ENCODE data around the gene CIRBP. TPM values are rescaled to one million over a fixed set of nuclear protein-coding genes. Genes with fewer than 3 reads are reported as not detected.

The CIRBP gene
- total and polyA plus RNA-seq, 4 donors, result 41.1 to 135 (median 96.9) TPM

DNA sequence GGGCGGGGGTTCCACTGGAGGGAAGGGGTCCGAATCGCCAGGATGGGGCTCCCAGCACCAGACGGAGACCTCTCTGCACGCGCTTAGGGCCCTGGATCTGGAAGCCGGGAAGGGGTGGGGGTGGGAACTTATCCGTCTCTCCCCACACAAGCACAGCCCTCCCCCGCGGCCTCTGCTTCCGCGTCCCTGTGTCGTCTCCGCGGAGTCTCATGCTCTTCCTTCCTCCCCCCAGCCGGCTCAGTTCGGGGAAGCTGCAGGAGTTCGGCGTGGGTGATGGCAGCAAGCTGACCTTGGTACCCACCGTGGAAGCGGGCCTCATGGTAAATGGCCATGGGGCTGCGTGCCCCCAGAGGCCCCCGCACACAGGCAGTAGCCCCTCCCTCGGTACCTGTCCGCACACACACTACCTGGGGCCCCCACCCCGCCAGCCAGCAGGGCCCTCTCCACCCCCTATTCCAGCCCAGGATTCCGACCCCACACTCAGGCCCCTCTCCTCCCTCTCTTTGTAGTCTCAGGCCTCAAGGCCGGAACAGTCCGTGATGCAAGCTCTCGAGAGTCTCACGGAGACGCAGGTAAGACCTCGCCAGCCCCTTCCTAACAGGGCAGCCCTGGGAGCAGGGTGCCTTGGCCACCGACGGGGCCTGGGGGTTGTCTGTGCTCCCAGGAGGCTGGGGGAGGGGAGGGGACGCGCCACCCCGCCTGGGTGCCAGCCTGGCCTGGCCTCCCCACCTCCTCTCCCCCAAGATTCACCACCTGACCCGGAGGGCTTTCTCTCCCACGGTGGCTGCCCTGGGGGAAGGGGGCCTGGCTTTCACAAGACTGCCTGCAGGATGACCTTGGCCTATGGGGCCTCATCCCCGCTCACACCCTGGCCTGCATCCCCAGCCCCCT is 17.6 kb upstream of the CIRBP start:
- TF ChIP-seq, protein P1, sequence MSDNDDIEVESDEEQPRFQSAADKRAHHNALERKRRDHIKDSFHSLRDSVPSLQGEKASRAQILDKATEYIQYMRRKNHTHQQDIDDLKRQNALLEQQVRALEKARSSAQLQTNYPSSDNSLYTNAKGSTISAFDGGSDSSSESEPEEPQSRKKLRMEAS (IDR thresholded peaks at IDR 0.05), result no peak
- TF ChIP-seq NR2F2 (IDR thresholded peaks at IDR 0.05), result peak; percentile 22
- no peak for TF ChIP-seq HNF4G (IDR thresholded peaks at IDR 0.05)
- peak overlapping the region; percentile 55 to 75 (median 69) for H3K4me3 ChIP-seq (ENCODE audit: low read depth in 1 of 3, low read length in 3 of 3)
- H3K9me3 ChIP-seq (ENCODE audit: control insufficient read depth in 4 of 4, low read length in 3 of 4), result no peaks in the 10 kb centered on the region
- no peaks in the 10 kb centered on the region for H3K27me3 ChIP-seq (ENCODE audit: control insufficient read depth in 4 of 4, insufficient read depth in 4 of 4, low read length in 3 of 4)
- no peak for DNase-seq (ENCODE audit: low spot score)
- H3K36me3 ChIP-seq (ENCODE audit: control insufficient read depth in 4 of 4, insufficient read depth in 3 of 4, low read depth in 1 of 4, low read length in 3 of 4), result peaks cover 14 to 21% (median 16%) of the 10 kb centered on the region in 4 donors
- peak overlapping the region; percentile 90 to 97 for H3K27ac ChIP-seq (ENCODE audit: low read depth in 1 of 2, low read length in 2 of 2)
- H3K9ac ChIP-seq (ENCODE audit: low read depth in 1 of 2, low read length in 2 of 2), result peak overlapping the region; percentile 23 to 54
- H3K4me1 ChIP-seq (ENCODE audit: control insufficient read depth in 4 of 4, insufficient read depth in 4 of 4, low read length in 3 of 4), result peaks cover 20 to 62% (median 44%) of the 10 kb centered on the region in 4 donors
- WGBS, result 11% methylated on average over 41 of the region's 41 CpGs

DNA sequence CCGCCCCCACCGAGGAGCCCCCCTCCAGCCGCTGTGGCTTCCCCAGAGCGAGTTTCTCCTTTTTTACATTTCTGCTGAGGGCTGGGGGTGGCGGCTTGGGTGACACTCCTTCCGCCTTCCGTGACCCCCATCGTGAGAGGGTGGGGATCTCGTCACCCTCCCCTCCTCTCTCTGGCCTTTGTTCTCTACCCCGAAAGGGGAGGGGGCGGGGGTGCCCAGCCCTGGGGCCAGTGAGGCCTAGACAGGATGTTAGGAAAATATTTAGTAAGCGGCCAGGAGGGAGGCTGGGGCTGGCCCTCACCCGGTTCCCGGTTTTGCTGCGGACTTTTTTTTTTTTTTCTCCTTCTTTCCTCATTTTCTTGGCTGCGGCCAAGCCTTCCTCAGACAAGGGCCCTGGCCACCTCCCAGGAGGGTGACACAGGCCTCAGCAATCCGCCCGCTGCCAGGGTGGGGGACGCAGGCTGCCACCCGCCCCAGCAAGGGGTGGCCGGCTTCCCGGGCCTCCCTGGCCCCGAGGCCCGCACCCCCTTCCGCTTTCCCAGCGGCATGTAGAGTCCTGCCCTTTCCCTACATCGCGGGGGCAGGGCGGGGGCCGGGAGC is 16.8 kb upstream of the CIRBP start:
- 6% methylated on average over 30 of the region's 30 CpGs for WGBS
- TF ChIP-seq EGR1 (IDR thresholded peaks at IDR 0.05; ENCODE audit: low read depth in 2 of 2), result peak in 1 of 2 donors; percentile 62
- TF ChIP-seq, protein P1 (IDR thresholded peaks at IDR 0.05), result peak; percentile 41
- TF ChIP-seq SP1 (IDR thresholded peaks at IDR 0.05), result no peak
- TF ChIP-seq, protein P2, sequence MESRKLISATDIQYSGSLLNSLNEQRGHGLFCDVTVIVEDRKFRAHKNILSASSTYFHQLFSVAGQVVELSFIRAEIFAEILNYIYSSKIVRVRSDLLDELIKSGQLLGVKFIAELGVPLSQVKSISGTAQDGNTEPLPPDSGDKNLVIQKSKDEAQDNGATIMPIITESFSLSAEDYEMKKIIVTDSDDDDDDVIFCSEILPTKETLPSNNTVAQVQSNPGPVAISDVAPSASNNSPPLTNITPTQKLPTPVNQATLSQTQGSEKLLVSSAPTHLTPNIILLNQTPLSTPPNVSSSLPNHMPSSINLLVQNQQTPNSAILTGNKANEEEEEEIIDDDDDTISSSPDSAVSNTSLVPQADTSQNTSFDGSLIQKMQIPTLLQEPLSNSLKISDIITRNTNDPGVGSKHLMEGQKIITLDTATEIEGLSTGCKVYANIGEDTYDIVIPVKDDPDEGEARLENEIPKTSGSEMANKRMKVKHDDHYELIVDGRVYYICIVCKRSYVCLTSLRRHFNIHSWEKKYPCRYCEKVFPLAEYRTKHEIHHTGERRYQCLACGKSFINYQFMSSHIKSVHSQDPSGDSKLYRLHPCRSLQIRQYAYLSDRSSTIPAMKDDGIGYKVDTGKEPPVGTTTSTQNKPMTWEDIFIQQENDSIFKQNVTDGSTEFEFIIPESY (IDR thresholded peaks at IDR 0.05), result peak; percentile 33
- peak; percentile 32 to 60 for TF ChIP-seq HNF4A (conservative IDR thresholded peaks at IDR 0.05)
- no peak for TF ChIP-seq FOXA2 (IDR thresholded peaks at IDR 0.05)
- no peak for TF ChIP-seq HNF4G (IDR thresholded peaks at IDR 0.05)
- TF ChIP-seq, protein P3, sequence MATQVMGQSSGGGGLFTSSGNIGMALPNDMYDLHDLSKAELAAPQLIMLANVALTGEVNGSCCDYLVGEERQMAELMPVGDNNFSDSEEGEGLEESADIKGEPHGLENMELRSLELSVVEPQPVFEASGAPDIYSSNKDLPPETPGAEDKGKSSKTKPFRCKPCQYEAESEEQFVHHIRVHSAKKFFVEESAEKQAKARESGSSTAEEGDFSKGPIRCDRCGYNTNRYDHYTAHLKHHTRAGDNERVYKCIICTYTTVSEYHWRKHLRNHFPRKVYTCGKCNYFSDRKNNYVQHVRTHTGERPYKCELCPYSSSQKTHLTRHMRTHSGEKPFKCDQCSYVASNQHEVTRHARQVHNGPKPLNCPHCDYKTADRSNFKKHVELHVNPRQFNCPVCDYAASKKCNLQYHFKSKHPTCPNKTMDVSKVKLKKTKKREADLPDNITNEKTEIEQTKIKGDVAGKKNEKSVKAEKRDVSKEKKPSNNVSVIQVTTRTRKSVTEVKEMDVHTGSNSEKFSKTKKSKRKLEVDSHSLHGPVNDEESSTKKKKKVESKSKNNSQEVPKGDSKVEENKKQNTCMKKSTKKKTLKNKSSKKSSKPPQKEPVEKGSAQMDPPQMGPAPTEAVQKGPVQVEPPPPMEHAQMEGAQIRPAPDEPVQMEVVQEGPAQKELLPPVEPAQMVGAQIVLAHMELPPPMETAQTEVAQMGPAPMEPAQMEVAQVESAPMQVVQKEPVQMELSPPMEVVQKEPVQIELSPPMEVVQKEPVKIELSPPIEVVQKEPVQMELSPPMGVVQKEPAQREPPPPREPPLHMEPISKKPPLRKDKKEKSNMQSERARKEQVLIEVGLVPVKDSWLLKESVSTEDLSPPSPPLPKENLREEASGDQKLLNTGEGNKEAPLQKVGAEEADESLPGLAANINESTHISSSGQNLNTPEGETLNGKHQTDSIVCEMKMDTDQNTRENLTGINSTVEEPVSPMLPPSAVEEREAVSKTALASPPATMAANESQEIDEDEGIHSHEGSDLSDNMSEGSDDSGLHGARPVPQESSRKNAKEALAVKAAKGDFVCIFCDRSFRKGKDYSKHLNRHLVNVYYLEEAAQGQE (IDR thresholded peaks at IDR 0.05), result peak; percentile 5
- no peak for TF ChIP-seq TAF1 (conservative IDR thresholded peaks at IDR 0.05)
- TF ChIP-seq YY1 (IDR thresholded peaks at IDR 0.05), result peak; percentile 19
- TF ChIP-seq, protein P4, sequence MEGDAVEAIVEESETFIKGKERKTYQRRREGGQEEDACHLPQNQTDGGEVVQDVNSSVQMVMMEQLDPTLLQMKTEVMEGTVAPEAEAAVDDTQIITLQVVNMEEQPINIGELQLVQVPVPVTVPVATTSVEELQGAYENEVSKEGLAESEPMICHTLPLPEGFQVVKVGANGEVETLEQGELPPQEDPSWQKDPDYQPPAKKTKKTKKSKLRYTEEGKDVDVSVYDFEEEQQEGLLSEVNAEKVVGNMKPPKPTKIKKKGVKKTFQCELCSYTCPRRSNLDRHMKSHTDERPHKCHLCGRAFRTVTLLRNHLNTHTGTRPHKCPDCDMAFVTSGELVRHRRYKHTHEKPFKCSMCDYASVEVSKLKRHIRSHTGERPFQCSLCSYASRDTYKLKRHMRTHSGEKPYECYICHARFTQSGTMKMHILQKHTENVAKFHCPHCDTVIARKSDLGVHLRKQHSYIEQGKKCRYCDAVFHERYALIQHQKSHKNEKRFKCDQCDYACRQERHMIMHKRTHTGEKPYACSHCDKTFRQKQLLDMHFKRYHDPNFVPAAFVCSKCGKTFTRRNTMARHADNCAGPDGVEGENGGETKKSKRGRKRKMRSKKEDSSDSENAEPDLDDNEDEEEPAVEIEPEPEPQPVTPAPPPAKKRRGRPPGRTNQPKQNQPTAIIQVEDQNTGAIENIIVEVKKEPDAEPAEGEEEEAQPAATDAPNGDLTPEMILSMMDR (IDR thresholded peaks at IDR 0.05; ENCODE audit: low read depth, low read length, missing input control), result no peak
- TF ChIP-seq GABPA (IDR thresholded peaks at IDR 0.05 in 1 of 2, conservative IDR thresholded peaks at IDR 0.05 in 1 of 2), result no peak
- TF ChIP-seq, protein P5, sequence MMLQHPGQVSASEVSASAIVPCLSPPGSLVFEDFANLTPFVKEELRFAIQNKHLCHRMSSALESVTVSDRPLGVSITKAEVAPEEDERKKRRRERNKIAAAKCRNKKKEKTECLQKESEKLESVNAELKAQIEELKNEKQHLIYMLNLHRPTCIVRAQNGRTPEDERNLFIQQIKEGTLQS (IDR thresholded peaks at IDR 0.05), result no peak
- peak; percentile 44 to 71 for TF ChIP-seq RXRA (IDR thresholded peaks at IDR 0.05)
- peak; percentile 79 for TF ChIP-seq NR2F2 (IDR thresholded peaks at IDR 0.05)
- no peak for TF ChIP-seq RAD21 (IDR thresholded peaks at IDR 0.05)
- peak in 1 of 2 donors; percentile 48 for TF ChIP-seq JUND (IDR thresholded peaks at IDR 0.05)
- TF ChIP-seq FOXA1 (IDR thresholded peaks at IDR 0.05), result no peak
- peaks cover 17 to 66% (median 45%) of the 10 kb centered on the region in 4 donors for H3K4me1 ChIP-seq (ENCODE audit: control insufficient read depth in 4 of 4, insufficient read depth in 4 of 4, low read length in 3 of 4)

More for the DNA sequence above, 16.8 kb upstream of the CIRBP start:
- Histone ChIP-seq H3K27me3 (ENCODE audit: control insufficient read depth in 4 of 4, insufficient read depth in 4 of 4, low read length in 3 of 4) (no peaks in the 10 kb centered on the region), H3K27ac (ENCODE audit: low read depth in 1 of 2, low read length in 2 of 2) (peak overlapping the region; percentile 90 to 97), H3K36me3 (ENCODE audit: control insufficient read depth in 4 of 4, insufficient read depth in 3 of 4, low read depth in 1 of 4, low read length in 3 of 4) (peaks cover 19 to 24% (median 22%) of the 10 kb centered on the region in 4 donors), H3K4me3 (ENCODE audit: low read depth in 1 of 3, low read length in 3 of 3) (peak overlapping the region in 2 of 3 donors; percentile 55 to 75), H3K9me3 (ENCODE audit: control insufficient read depth in 4 of 4, low read length in 3 of 4) (no peaks in the 10 kb centered on the region), H3K9ac (ENCODE audit: low read depth in 1 of 2, low read length in 2 of 2) (peak overlapping the region; percentile 14 to 52)
- DNase-seq (ENCODE audit: low spot score), result no peak

Measured in liver (tissue), 9 donors.